IPS DF 19.7 (cell line): Measurements from ENCODE around the gene PCDHA11.

Experiments used
- DNase-seq: peaks from one replicate; pipeline ENCODE4 v3.0.0-alpha.2; 2013; ENCODE audit warnings: low read depth, low spot score

The PCDHA11 gene

GRCh38 chr5:140916325-140916724 is 47.6 kb downstream of the PCDHA11 start:
- no peak for DNase-seq
